Neuron (in vitro differentiated cells): Measurements from ENCODE around the gene AKT1.
"Not testable (repeated sequence)": the region's sequence is repeated elsewhere in the genome, so short reads cannot be mapped to it uniquely, and the experiment has no call there.

Experiments
- H2AFZ ChIP-seq: one replicate; pipeline ENCODE4 v1.6.1; 2013; ENCODE audit warnings: low read depth, mild to moderate bottlenecking, inconsistent platforms, low read length, moderate library complexity
- H3K27me3 ChIP-seq: one replicate; pipeline ENCODE4 v1.6.1; 2013; ENCODE audit warnings: low read length; ENCODE audit not compliant: insufficient read depth
- H3K36me3 ChIP-seq: one replicate; pipeline ENCODE4 v1.6.1; 2013; ENCODE audit warnings: low read length; ENCODE audit not compliant: insufficient read depth
- H3K4me1 ChIP-seq: one replicate; pipeline ENCODE4 v1.6.1; 2013; ENCODE audit warnings: low read length; ENCODE audit not compliant: insufficient read depth
- H3K4me3 ChIP-seq: 2 replicates; pipeline ENCODE4 v1.5.1; 2013; ENCODE audit warnings: mild to moderate bottlenecking, low read length, moderate library complexity
- H3K9me3 ChIP-seq: one replicate; pipeline ENCODE4 v1.6.1; 2013; ENCODE audit warnings: low read length

Gene AKT1

GRCh38 chr14:104731320-104732294, 63.9 kb downstream of the AKT1 start:
- H3K36me3 ChIP-seq, result no peaks in the 10 kb centered on the region
- no peaks in the 10 kb centered on the region for H3K27me3 ChIP-seq
- H3K4me1 ChIP-seq, result no peaks in the 10 kb centered on the region
- H3K4me3 ChIP-seq, result no peak overlapping the region
- no peak overlapping the region for H2AFZ ChIP-seq
- H3K9me3 ChIP-seq, result no peaks in the 10 kb centered on the region

DNA sequence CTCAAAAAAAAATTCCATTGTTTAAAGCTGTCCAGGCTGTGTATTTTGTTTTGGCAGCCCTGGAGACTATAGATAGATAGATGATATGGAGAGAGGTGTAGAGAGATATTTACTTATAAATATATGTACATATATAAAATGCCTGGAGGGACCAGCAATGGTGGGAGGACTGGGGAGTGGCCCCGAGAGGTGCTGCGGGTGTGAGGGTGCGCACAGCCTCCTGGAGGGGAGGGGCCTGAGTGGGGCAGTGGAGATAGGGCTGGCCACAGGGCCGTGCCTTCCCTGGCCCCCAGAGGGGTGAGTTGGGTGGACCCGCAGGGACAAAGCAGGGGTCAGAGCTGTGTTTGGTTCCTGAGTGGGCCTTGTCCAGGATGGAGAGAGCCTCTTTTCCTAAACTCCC, 65.1 kb downstream of the AKT1 start:
- no peaks in the 10 kb centered on the region for H3K36me3 ChIP-seq
- no peaks in the 10 kb centered on the region for H3K9me3 ChIP-seq
- no peaks in the 10 kb centered on the region for H3K4me1 ChIP-seq
- H3K4me3 ChIP-seq, result no peak overlapping the region
- no peaks in the 10 kb centered on the region for H3K27me3 ChIP-seq
- no peak overlapping the region for H2AFZ ChIP-seq

- Histone ChIP-seq H3K4me1 (peaks cover 5% of the 10 kb centered on the region), H3K27me3 (no peaks in the 10 kb centered on the region), H3K4me3 (no peak overlapping the region), H3K9me3 (no peaks in the 10 kb centered on the region), H2AFZ (no peak overlapping the region), H3K36me3 (no peaks in the 10 kb centered on the region)
These were observed 65.7 kb downstream of the AKT1 start for GRCh38 chr14:104729835-104730181.

DNA sequence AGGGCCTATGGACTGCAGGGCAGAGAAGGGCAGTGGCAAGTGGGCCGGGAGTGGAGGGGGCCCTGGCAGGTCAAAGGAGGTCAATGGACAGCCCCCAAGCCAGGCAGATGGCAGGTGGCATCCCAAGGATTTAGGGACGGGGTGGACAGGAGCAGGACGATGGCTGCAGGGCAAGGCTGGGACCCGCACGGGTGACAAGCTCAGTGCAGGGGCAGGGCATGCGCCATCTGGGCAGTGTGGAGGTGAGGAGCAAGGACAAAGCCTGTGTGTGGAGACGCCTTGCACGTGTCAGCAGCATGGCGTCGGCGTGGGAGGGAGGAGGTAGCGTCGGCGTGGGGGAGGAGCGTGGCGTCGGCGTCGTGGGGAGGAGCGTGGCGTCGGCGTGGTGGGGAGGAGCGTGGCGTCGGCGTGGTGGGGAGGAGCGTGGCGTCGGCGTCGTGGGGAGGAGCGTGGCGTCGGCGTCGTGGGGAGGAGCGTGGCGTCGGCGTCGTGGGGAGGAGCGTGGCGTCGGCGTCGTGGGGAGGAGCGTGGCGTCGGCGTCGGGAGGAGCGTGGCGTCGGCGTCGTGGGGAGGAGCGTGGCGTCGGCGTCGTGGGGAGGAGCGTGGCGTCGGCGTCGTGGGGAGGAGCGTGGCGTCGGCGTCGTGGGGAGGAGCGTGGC, 66.2 kb downstream of the AKT1 start:
- H3K36me3 ChIP-seq, H3K27me3 ChIP-seq, H2AFZ ChIP-seq, H3K9me3 ChIP-seq, H3K4me3 ChIP-seq: not testable (repeated sequence)
- peaks cover 11% of the 10 kb centered on the region for H3K4me1 ChIP-seq

- Histone ChIP-seq H3K4me3 (no peak overlapping the region), H3K4me1 (peaks cover 13% of the 10 kb centered on the region), H3K9me3 (no peaks in the 10 kb centered on the region), H3K27me3 (no peaks in the 10 kb centered on the region), H3K36me3 (no peaks in the 10 kb centered on the region), H2AFZ (no peak overlapping the region)
These were observed 66.9 kb downstream of the AKT1 start for GRCh38 chr14:104728631-104729030.

GRCh38 chr14:104726600-104727451, 68.7 kb downstream of the AKT1 start:
- H3K27me3 ChIP-seq, result no peaks in the 10 kb centered on the region
- no peak overlapping the region for H2AFZ ChIP-seq
- H3K4me3 ChIP-seq, result no peak overlapping the region
- no peaks in the 10 kb centered on the region for H3K9me3 ChIP-seq
- H3K4me1 ChIP-seq, result peaks cover 20% of the 10 kb centered on the region
- no peaks in the 10 kb centered on the region for H3K36me3 ChIP-seq

DNA sequence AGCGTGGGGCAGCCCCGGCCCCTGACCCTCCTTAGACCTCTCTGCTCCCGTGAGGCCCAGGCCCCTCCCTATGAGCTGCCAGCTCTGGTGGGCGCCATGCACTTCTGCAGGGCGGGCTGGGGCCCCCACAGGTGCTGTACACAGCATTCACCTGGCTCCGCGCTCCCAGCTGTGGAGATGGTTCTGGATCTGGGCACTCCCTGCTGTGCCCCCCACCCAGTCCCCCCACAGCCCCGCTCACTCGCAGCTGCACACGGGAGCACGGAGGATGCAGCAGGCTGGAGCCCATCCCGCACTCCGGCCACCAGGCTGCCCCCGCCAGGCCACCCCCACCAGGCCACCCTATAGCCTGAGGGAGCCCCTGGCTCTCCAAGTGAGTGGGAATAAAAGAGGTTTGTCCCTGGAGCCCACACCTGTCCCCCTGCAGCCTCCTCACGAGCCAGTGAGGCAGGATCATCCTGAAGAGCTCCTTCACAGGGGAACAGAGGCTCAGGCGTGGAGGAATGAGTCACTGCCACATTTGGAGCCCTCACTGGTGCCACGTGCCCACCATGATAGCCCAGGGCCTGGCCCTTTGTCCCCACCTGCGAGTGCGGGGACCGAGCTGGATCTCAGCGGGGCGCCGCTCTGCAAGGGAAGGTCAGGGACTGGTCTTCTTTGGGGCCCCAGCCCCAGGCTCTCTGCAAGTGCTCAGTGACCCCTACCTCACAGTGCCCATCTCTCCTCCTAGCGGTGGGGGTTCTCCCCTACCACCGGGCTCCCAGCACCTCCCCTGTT, 69.6 kb downstream of the AKT1 start:
- no peaks in the 10 kb centered on the region for H3K9me3 ChIP-seq
- H2AFZ ChIP-seq, result no peak overlapping the region
- no peaks in the 10 kb centered on the region for H3K36me3 ChIP-seq
- H3K27me3 ChIP-seq, result no peaks in the 10 kb centered on the region
- H3K4me1 ChIP-seq, result peaks cover 26% of the 10 kb centered on the region
- H3K4me3 ChIP-seq, result no peak overlapping the region

- Histone ChIP-seq H3K4me1 (peaks cover 26% of the 10 kb centered on the region), H3K9me3 (no peaks in the 10 kb centered on the region), H3K36me3 (no peaks in the 10 kb centered on the region), H3K4me3 (peak overlapping the region; percentile 40), H3K27me3 (no peaks in the 10 kb centered on the region), H2AFZ (no peak overlapping the region)
These were observed 70.4 kb downstream of the AKT1 start for GRCh38 chr14:104724981-104725771.

- H3K27me3 ChIP-seq, result no peaks in the 10 kb centered on the region
- H3K36me3 ChIP-seq, result peaks cover 2% of the 10 kb centered on the region
- peak overlapping the region; percentile 40 for H3K4me3 ChIP-seq
- H3K9me3 ChIP-seq, result no peaks in the 10 kb centered on the region
- H3K4me1 ChIP-seq, result peaks cover 26% of the 10 kb centered on the region
- no peak overlapping the region for H2AFZ ChIP-seq
These were observed 71.1 kb downstream of the AKT1 start for GRCh38 chr14:104724407-104724980.

GRCh38 chr14:104723651-104724406, 71.7 kb downstream of the AKT1 start, which contains the start of gene ADSS1:
ADSS1 (plus strand) TSS chr14:104724229; CDS start chr14:104724271, 42 bp downstream.
- H2AFZ ChIP-seq, result no peak within 1 kb of the TSS
- H3K27me3 ChIP-seq, result no peaks in the 10 kb centered on the region
- peak within 1 kb of the TSS; percentile 40 for H3K4me3 ChIP-seq
- H3K9me3 ChIP-seq, result no peaks in the 10 kb centered on the region
- H3K36me3 ChIP-seq, result peaks cover 2% of the 10 kb centered on the region
- H3K4me1 ChIP-seq, result peaks cover 26% of the 10 kb centered on the region

DNA sequence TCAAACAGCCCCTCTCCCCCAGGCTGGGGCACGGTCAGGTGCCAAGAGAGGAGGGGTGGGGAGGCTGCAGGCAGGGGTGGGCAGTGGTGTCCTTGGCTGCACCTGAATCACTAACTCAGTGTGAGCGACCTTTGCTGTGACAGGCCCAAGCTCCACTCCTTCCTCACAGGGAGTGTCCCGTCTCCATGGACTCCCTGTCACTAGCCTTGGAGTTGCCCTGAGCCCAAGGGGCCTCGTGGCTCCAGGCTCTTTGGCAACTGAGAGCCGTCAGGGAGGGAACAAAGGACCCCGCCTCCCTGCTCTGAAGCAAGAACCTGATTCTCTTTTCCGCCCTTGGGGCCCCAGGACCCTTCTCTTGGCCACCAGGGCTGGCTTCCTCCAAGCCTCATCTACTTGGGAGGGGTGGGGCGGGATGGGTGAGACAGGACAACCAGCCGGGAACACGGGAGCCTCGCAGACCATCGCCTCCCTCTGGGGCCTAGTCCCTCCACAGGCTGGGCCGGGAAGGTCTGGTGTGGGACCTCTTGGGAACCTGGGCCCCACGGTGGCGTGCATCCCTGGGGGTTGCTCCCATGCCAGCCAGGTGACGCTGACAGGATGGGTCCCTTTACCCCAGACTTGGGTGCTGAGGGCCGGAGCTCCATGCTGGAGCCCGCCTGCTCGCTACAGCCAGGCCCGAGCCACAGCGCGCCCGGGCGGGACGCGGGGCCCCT, 72.5 kb downstream of the AKT1 start:
- no peaks in the 10 kb centered on the region for H3K9me3 ChIP-seq
- H3K4me3 ChIP-seq, result no peak overlapping the region

More for the DNA sequence above, 72.5 kb downstream of the AKT1 start:
- Histone ChIP-seq H3K36me3 (peaks cover 2% of the 10 kb centered on the region), H2AFZ (no peak overlapping the region), H3K27me3 (no peaks in the 10 kb centered on the region), H3K4me1 (peaks cover 26% of the 10 kb centered on the region)
